ENCODE measurements around the gene FBXO2.
A peak's percentile ranks its signal among the peaks of the same experiment; 100 is the strongest.

FBXO2 gene

GRCh38 chr1:11653861-11654136, 430 bp downstream of the FBXO2 start:
- TF ChIP-seq, protein P1, sequence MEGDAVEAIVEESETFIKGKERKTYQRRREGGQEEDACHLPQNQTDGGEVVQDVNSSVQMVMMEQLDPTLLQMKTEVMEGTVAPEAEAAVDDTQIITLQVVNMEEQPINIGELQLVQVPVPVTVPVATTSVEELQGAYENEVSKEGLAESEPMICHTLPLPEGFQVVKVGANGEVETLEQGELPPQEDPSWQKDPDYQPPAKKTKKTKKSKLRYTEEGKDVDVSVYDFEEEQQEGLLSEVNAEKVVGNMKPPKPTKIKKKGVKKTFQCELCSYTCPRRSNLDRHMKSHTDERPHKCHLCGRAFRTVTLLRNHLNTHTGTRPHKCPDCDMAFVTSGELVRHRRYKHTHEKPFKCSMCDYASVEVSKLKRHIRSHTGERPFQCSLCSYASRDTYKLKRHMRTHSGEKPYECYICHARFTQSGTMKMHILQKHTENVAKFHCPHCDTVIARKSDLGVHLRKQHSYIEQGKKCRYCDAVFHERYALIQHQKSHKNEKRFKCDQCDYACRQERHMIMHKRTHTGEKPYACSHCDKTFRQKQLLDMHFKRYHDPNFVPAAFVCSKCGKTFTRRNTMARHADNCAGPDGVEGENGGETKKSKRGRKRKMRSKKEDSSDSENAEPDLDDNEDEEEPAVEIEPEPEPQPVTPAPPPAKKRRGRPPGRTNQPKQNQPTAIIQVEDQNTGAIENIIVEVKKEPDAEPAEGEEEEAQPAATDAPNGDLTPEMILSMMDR (IDR thresholded peaks at IDR 0.05; ENCODE audit: control insufficient read depth, insufficient read depth, low read depth, low read length, missing control alignments), result no peak
- no peak for DNase-seq (ENCODE audit: low read depth)
- no peak overlapping the region for H3K4me3 ChIP-seq (ENCODE audit: control insufficient read depth, low read depth, low read length)

DNA sequence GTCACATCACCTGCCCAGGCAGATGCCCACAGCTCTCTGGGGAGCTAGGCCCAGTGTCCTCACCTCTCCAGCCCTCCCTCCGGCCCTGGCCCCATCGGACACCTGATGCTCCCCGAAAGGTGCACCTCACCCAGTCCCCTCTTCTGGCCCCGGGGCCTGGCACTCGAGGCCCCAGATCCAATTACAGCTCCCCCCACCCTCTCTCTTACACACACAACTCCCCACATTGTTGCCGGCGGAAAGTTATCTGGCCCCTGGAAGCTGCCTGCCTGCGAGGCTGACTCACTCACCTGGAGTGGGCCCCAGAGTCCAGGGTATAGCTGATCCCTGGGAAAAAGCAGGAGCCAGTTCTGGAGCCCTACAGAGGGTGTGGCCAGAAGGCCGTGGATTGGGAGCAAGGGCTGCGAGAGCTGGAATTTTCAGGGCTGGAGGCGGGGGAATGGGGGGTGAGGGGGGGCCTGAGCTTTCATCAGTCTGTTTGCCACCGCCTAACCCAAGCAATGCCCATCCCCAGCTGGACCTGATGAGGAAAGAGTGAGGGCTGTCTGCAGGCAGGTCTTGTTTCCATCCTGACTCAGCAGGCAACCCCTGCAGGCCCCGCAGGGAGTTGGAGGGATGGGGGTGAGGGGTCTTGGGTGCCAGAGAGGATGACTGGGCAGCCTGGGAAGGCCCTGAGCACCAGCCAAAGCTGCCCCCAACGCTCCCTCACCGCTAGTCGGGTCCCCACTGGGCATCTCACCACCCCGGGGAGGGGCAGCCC, 948 bp downstream of the FBXO2 start:
- DNase-seq (ENCODE audit: low read depth), result no peak
- TF ChIP-seq, protein P1 (IDR thresholded peaks at IDR 0.05; ENCODE audit: control insufficient read depth, insufficient read depth, low read depth, low read length, missing control alignments), result no peak
- no peak overlapping the region for H3K4me3 ChIP-seq (ENCODE audit: control insufficient read depth, low read depth, low read length)

DNA sequence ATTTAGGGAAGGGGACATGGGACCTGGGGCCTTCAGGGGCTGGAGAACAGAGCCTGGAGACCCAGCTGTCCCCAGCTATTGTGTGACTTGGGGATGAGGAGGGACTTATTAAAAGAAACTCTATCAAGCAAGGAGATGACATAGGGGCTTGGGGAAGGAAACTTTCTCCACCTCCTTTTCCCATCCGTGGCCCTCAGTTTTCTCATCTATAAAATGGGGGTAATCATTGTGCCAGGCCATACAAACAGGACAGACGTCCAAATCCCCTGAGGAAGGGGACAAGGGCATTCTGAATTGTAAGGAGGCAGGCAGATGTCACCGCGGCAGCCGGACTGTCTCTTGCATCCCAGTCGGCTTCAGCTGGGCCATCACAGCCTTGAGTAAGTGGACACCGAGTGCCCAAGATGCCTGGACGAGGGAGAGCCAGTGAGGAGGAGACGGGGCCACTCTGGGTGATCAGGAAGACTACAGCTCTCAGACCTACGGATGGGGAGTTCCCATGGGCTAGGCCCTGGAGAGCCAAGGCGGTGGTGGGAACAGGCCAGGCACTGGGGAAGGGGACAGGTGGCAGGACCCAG, 1.9 kb downstream of the FBXO2 start:
- TF ChIP-seq, protein P1 (IDR thresholded peaks at IDR 0.05; ENCODE audit: control insufficient read depth, insufficient read depth, low read depth, low read length, missing control alignments), result no peak
- no peak overlapping the region for H3K4me3 ChIP-seq (ENCODE audit: control insufficient read depth, low read depth, low read length)
- DNase-seq (ENCODE audit: low read depth), result no peak

GRCh38 chr1:11651017-11651416, 3.2 kb downstream of the FBXO2 start:
- TF ChIP-seq, protein P1 (IDR thresholded peaks at IDR 0.05; ENCODE audit: control insufficient read depth, insufficient read depth, low read depth, low read length, missing control alignments), result no peak

DNA sequence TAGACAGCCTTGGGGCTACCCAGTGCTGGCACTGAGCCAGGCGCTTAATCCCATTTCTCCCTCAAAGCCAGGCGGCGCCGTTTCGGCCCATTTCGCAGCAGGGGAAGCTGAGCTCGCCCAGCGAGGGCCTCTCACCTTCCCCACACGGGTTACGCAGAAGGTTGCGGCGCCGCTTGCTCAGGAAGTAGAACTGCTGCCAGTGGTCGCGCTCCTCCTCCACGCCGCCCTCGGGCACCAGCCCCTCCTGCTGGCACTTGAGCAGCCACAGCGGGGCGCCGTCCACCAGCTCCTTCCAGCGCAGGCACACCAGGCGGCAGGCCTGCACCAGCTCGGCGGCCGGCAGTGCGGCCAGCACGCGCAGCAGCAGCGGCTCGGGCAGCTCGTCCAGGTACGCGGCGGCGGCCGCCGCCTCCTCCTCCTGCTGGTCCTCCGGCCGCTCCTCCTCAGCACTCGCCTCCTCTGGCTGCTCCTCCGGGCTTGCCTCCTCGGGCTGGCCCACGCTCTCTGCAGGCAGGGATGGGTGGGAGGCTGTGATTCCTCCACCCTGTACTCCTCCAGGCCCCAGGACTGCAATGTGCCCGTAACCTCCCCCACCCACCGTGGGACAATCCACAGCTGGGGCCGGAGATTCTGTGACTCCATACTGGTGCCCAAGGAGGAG, 3.8 kb downstream of the FBXO2 start:
- no peak overlapping the region for H3K4me3 ChIP-seq (ENCODE audit: control insufficient read depth, low read depth, low read length)
- TF ChIP-seq, protein P1 (IDR thresholded peaks at IDR 0.05; ENCODE audit: control insufficient read depth, insufficient read depth, low read depth, low read length, missing control alignments), result peak; percentile 72
- no peak for DNase-seq (ENCODE audit: low read depth)

More at GRCh38 chr1:11651017-11651416, 3.2 kb downstream of the FBXO2 start:
- H3K4me3 ChIP-seq (ENCODE audit: control insufficient read depth, low read depth, low read length), result no peak overlapping the region
- DNase-seq (ENCODE audit: low read depth), result no peak

GRCh38 chr1:11649624-11650330, 4.5 kb downstream of the FBXO2 start:
- no peak for DNase-seq (ENCODE audit: low read depth)
- TF ChIP-seq, protein P1 (IDR thresholded peaks at IDR 0.05; ENCODE audit: control insufficient read depth, insufficient read depth, low read depth, low read length, missing control alignments), result no peak
- H3K4me3 ChIP-seq (ENCODE audit: control insufficient read depth, low read depth, low read length), result no peak overlapping the region
